ENCODE results near the gene PPP2R2B. TPM values are rescaled to one million over a fixed set of nuclear protein-coding genes. Genes with fewer than 3 reads are reported as not detected.

Gene PPP2R2B
- polyA plus RNA-seq, 3 donors = 0.08 TPM; not detected in 2

- Histone ChIP-seq H3K9me3 (replicated peaks in 1 of 2; ENCODE audit: control insufficient read depth in 1 of 2, insufficient read depth in 1 of 2, low read length in 2 of 2) (no peaks in the 10 kb centered on the region), H3K36me3 (replicated peaks in 1 of 2; ENCODE audit: control insufficient read depth in 1 of 2, insufficient read depth in 2 of 2, low read length in 2 of 2) (no peaks in the 10 kb centered on the region), H3K4me3 (replicated peaks in 1 of 3; ENCODE audit: low read depth in 2 of 3, low read length in 3 of 3) (no peak overlapping the region), H3K9ac (ENCODE audit: insufficient read depth, low read length, poor library complexity, severe bottlenecking) (no peak overlapping the region), H3K27ac (ENCODE audit: low read depth in 1 of 2, low read length in 2 of 2) (no peak overlapping the region), H3K4me2 (replicated peaks; ENCODE audit: extremely low read depth, low read length, poor library complexity, severe bottlenecking) (no peak overlapping the region), H3K79me2 (ENCODE audit: insufficient read depth, low read length) (no peaks in the 10 kb centered on the region), H2AFZ (ENCODE audit: insufficient read depth, low read depth, low read length, poor library complexity, severe bottlenecking) (no peak overlapping the region), H4K20me1 (ENCODE audit: insufficient read depth, low read length) (no peaks in the 10 kb centered on the region), H3K27me3 (ENCODE audit: control insufficient read depth in 2 of 2, insufficient read depth in 2 of 2, low read length in 2 of 2) (no peaks in the 10 kb centered on the region), H3K4me1 (ENCODE audit: control insufficient read depth in 1 of 2, insufficient read depth in 2 of 2, low read length in 2 of 2) (no peaks in the 10 kb centered on the region)
- no peaks in the 10 kb centered on the region for H3K36me3 Mint-ChIP-seq
- H3K4me3 Mint-ChIP-seq = no peak overlapping the region
- intact Hi-C loops (cut with micrococcal nuclease) = loop anchor here in 1 of 2 donors (10.0 kb wide), 1 partner anchor 142 kb away; no protein-coding TSS in a partner anchor
- H3K4me1 Mint-ChIP-seq = no peaks in the 10 kb centered on the region
- no peaks in the 10 kb centered on the region for H3K27me3 Mint-ChIP-seq (ENCODE audit: low read depth in 3 of 3)
- no CpG with 5 or more reads among the region's 1 CpG for WGBS (ENCODE audit: insufficient coverage)
- no peak for DNase-seq
- no peaks in the 10 kb centered on the region for H3K9me3 Mint-ChIP-seq
- H3K27ac Mint-ChIP-seq = no peak overlapping the region
- TF ChIP-seq CTCF (IDR thresholded peaks at IDR 0.05) = no peak
Measured at GRCh38 chr5:146672866-146673265, 205.7 kb downstream of the PPP2R2B start.

- Histone ChIP-seq H2AFZ (ENCODE audit: insufficient read depth, low read depth, low read length, poor library complexity, severe bottlenecking) (no peak overlapping the region), H4K20me1 (ENCODE audit: insufficient read depth, low read length) (no peaks in the 10 kb centered on the region), H3K9me3 (replicated peaks in 1 of 2; ENCODE audit: control insufficient read depth in 1 of 2, insufficient read depth in 1 of 2, low read length in 2 of 2) (no peaks in the 10 kb centered on the region), H3K27me3 (ENCODE audit: control insufficient read depth in 2 of 2, insufficient read depth in 2 of 2, low read length in 2 of 2) (no peaks in the 10 kb centered on the region), H3K79me2 (ENCODE audit: insufficient read depth, low read length) (no peaks in the 10 kb centered on the region), H3K27ac (ENCODE audit: low read depth in 1 of 2, low read length in 2 of 2) (no peak overlapping the region), H3K4me3 (replicated peaks in 1 of 3; ENCODE audit: low read depth in 2 of 3, low read length in 3 of 3) (no peak overlapping the region), H3K9ac (ENCODE audit: insufficient read depth, low read length, poor library complexity, severe bottlenecking) (no peak overlapping the region), H3K4me2 (replicated peaks; ENCODE audit: extremely low read depth, low read length, poor library complexity, severe bottlenecking) (no peak overlapping the region), H3K4me1 (ENCODE audit: control insufficient read depth in 1 of 2, insufficient read depth in 2 of 2, low read length in 2 of 2) (no peaks in the 10 kb centered on the region), H3K36me3 (replicated peaks in 1 of 2; ENCODE audit: control insufficient read depth in 1 of 2, insufficient read depth in 2 of 2, low read length in 2 of 2) (no peaks in the 10 kb centered on the region)
- Mint-ChIP-seq H3K4me1 (no peaks in the 10 kb centered on the region), H3K27ac (no peak overlapping the region), H3K9me3 (no peaks in the 10 kb centered on the region), H3K4me3 (no peak overlapping the region), H3K27me3 (ENCODE audit: low read depth in 3 of 3) (no peaks in the 10 kb centered on the region), H3K36me3 (no peaks in the 10 kb centered on the region)
- DNase-seq = no peak
- no peak for TF ChIP-seq CTCF (IDR thresholded peaks at IDR 0.05)
- intact Hi-C loops (cut with micrococcal nuclease) = loop anchor here in 1 of 2 donors (10.0 kb wide), 1 partner anchor 143 kb away; no protein-coding TSS in a partner anchor
- WGBS (ENCODE audit: insufficient coverage) = 53% methylated on average over 3 of the region's 7 CpGs
Measured at GRCh38 chr5:146671561-146672295, 206.8 kb downstream of the PPP2R2B start.
